CD4-positive, alpha-beta T cell (primary cell): ENCODE results near the gene AXIN1. TPM values are rescaled to one million over a fixed set of nuclear protein-coding genes. Genes with fewer than 3 reads are reported as not detected.

ENCODE experiments used
- ATAC-seq: fragments of 200-7000 bp; cut with Tn5 transposase; one replicate; pipeline ENCODE4 v1.10.0; 2022; ENCODE audit warnings: mild to moderate bottlenecking; ENCODE audit not compliant: poor library complexity
- CTCF ChIA-PET: fragments of 350-600 bp; sonication (Branson Sonifier 250); formaldehyde crosslinking; loops from one replicate; lab custom pipeline; 2021; ENCODE audit warnings: antibody characterized with exemption, inconsistent platforms; lab: Charles Lee
- POLR2A ChIA-PET: fragments of 350-600 bp; sonication (Branson Sonifier 250); formaldehyde crosslinking; loops from one replicate; lab custom pipeline; 2021; ENCODE audit warnings: antibody characterized with exemption, inconsistent platforms; lab: Charles Lee
- DNase-seq, 14 experiments: peaks; one replicate each; pipeline ENCODE4 v3.0.0-alpha.2; 2013 to 2020; ENCODE audit warnings: mixed read lengths in 2 of 14
- H3K27ac ChIP-seq, 2 donors: one replicate each; pipeline versions ENCODE4 v1.5.1 to v1.7.0; 2013; ENCODE audit warnings: low read length in 2 of 2, low read depth in 1 of 2, mild to moderate bottlenecking in 1 of 2
- H3K27me3 ChIP-seq, 2 experiments: 1 replicate in 1 of 2; 2 replicates in 1 of 2; pipeline versions ENCODE4 v1.6.1 to v1.7.0; 2013; ENCODE audit warnings: low read length in 2 of 2, control low read depth in 1 of 2, mild to moderate bottlenecking in 1 of 2, moderate library complexity in 1 of 2; ENCODE audit not compliant: insufficient read depth in 2 of 2, control insufficient read depth in 1 of 2
- H3K36me3 ChIP-seq: one replicate; pipeline ENCODE4 v1.6.1; 2013; ENCODE audit warnings: low read length, control low read depth; ENCODE audit not compliant: insufficient read depth
- H3K4me1 ChIP-seq: one replicate; pipeline ENCODE4 v1.6.1; 2013; ENCODE audit warnings: low read length, control low read depth; ENCODE audit not compliant: insufficient read depth
- H3K4me3 ChIP-seq: one replicate; pipeline ENCODE4 v1.5.1; 2013; ENCODE audit warnings: mild to moderate bottlenecking, low read length, moderate library complexity
- H3K9me3 ChIP-seq, 2 experiments: 1 replicate in 1 of 2; 2 replicates in 1 of 2; pipeline versions ENCODE4 v1.6.1 to v1.7.0; 2013; ENCODE audit warnings: low read length in 2 of 2, mild to moderate bottlenecking in 2 of 2, control low read depth in 1 of 2, moderate library complexity in 1 of 2; ENCODE audit not compliant: control insufficient read depth in 1 of 2, insufficient read depth in 1 of 2
- H3K27ac Mint-ChIP-seq: one replicate; pipeline ENCODE4 v1.8.0; 2020; ENCODE audit warnings: mixed read lengths
- H3K27me3 Mint-ChIP-seq: one replicate; pipeline ENCODE4 v1.8.0; 2021; ENCODE audit warnings: mixed read lengths
- H3K36me3 Mint-ChIP-seq: one replicate; pipeline ENCODE4 v1.8.0; 2021; ENCODE audit warnings: low read depth, mixed read lengths
- H3K4me1 Mint-ChIP-seq: one replicate; pipeline ENCODE4 v1.8.0; 2021; ENCODE audit warnings: low read depth, mixed read lengths
- H3K4me3 Mint-ChIP-seq: one replicate; pipeline ENCODE4 v1.8.0; 2020; ENCODE audit warnings: mild to moderate bottlenecking, mixed read lengths
- H3K9me3 Mint-ChIP-seq: one replicate; pipeline ENCODE4 v1.8.0; 2020; ENCODE audit warnings: mixed read lengths
- CTCF ChIP-seq: fragments of 200-600 bp; IDR thresholded peaks from one replicate; pipeline ENCODE4 v1.8.0; 2022; ENCODE audit warnings: antibody characterized with exemption, mild to moderate bottlenecking
- intact Hi-C, 2 experiments: fragments of 100-400 bp; cut with DNase I in 1 of 2; cut with micrococcal nuclease in 1 of 2; formaldehyde crosslinking; loops; one replicate each; pipeline versions ENCODE4 v1.15.1 to v1.9.0; 2023 to 2025; cut with DNase I, micrococcal nuclease
- total RNA-seq, 174 experiments: library from RNA in 2 of 174; stranded (reverse) in 2 of 174; gene quantifications; one replicate each; pipeline ENCODE4 v1.2.3 and lab custom pipeline; 2021 to 2026

AXIN1 gene
- total RNA-seq, 2 experiments from 2014 or later = 24.7 to 26.3 TPM

GRCh38 chr16:347203-347602 is 5.3 kb downstream of the AXIN1 start:
- DNase-seq (no peak), ATAC-seq (no peak)
- Mint-ChIP-seq H3K27ac (peak overlapping the region; percentile 19), H3K36me3 (peaks cover 68% of the 10 kb centered on the region), H3K9me3 (no peaks in the 10 kb centered on the region), H3K4me1 (peaks cover 77% of the 10 kb centered on the region), H3K27me3 (no peaks in the 10 kb centered on the region), H3K4me3 (peak overlapping the region; percentile 48)
- CTCF ChIA-PET = no interaction called here
- intact Hi-C loops = no loop called here
- peaks cover 59% of the 10 kb centered on the region for H3K36me3 ChIP-seq
- POLR2A ChIA-PET = no interaction called here
- TF ChIP-seq CTCF = no peak
- no peak overlapping the region for H3K27ac ChIP-seq
- H3K4me1 ChIP-seq = peaks cover 77% of the 10 kb centered on the region
- no peaks in the 10 kb centered on the region for H3K9me3 ChIP-seq
- no peak overlapping the region for H3K4me3 ChIP-seq
- no peaks in the 10 kb centered on the region for H3K27me3 ChIP-seq

DNA sequence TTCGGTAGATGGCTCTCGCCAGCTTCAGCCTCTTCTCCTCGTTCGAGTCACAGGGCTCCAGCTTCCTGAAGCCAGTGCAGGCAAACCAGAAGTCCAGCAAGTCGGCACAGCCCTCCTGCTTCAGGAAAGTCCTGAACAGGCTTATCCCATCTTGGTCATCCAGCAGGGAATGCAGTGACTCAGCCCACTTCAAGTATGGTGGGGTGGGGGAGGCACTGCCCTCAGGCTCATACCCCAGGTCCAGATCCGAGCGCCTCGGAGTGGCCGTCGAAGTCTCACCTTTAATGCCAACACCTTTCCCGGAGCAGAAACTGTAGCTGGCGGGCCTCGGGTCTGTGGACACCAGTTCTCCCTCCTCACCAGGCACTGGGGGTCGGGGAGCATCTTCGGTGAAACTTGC is 5.9 kb downstream of the AXIN1 start:
- no peaks in the 10 kb centered on the region for H3K9me3 ChIP-seq
- intact Hi-C loops = no loop called here
- peaks cover 78% of the 10 kb centered on the region for H3K4me1 ChIP-seq
- Mint-ChIP-seq H3K4me3 (peak overlapping the region; percentile 30), H3K4me1 (peaks cover 80% of the 10 kb centered on the region), H3K9me3 (no peaks in the 10 kb centered on the region), H3K27me3 (no peaks in the 10 kb centered on the region), H3K36me3 (peaks cover 74% of the 10 kb centered on the region), H3K27ac (no peak overlapping the region)
- H3K27me3 ChIP-seq = no peaks in the 10 kb centered on the region
- no peak overlapping the region for H3K4me3 ChIP-seq
- peaks cover 61% of the 10 kb centered on the region for H3K36me3 ChIP-seq
- ChIA-PET CTCF (no interaction called here), POLR2A (interaction anchor here (0.9 kb wide), 1 partner anchor 112 kb away, joined by 3 read pairs; the partner anchor contains the start of gene FAM234A)
- TF ChIP-seq CTCF = no peak
- H3K27ac ChIP-seq = no peak overlapping the region
- DNase-seq (no peak), ATAC-seq (no peak)

DNA sequence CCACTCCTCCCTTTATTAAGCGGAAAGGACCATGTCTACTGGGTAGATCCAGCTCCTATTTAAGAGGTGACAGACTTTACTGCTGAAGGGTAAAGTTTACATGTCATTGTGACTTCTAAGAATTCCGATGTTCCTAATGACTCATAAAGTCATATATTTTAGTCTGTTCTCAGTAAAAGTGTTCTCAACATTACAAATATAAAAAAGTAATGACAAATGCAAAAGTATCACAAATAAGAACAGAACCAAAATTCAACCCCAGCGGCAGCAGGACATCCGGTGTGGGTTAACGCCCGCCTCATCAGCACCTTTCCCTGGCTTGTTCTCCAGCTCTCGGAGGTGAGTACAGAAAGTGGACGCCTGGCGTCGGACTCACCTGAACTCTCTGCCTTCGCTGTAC is 6.8 kb downstream of the AXIN1 start:
- intact Hi-C loops = no loop called here
- POLR2A ChIA-PET = interaction anchor here (0.9 kb wide), 1 partner anchor 111 kb away, joined by 3 read pairs; the partner anchor contains the start of gene FAM234A
- peaks cover 73% of the 10 kb centered on the region for H3K4me1 ChIP-seq
- Mint-ChIP-seq H3K36me3 (peaks cover 74% of the 10 kb centered on the region), H3K27ac (peak overlapping the region; percentile 36), H3K4me1 (peaks cover 75% of the 10 kb centered on the region), H3K27me3 (no peaks in the 10 kb centered on the region), H3K4me3 (no peak overlapping the region), H3K9me3 (no peaks in the 10 kb centered on the region)
- no peak overlapping the region for H3K27ac ChIP-seq
- peak in 1 of 14 experiments; percentile 31 for DNase-seq
- no peak for ATAC-seq
- H3K4me3 ChIP-seq = no peak overlapping the region
- peaks cover 62% of the 10 kb centered on the region for H3K36me3 ChIP-seq
- no peaks in the 10 kb centered on the region for H3K27me3 ChIP-seq
- no peak for TF ChIP-seq CTCF
- CTCF ChIA-PET = interaction anchor here (0.9 to 1.4 kb wide), 2 partner anchors 25 to 111 kb away, joined by 3 read pairs; partner anchors contain the start of gene FAM234A
- no peaks in the 10 kb centered on the region for H3K9me3 ChIP-seq
